ENCODE results near the gene GRAMD1A. TPM values are rescaled to one million over a fixed set of nuclear protein-coding genes. Genes with fewer than 3 reads are reported as not detected.

GRAMD1A gene
- total RNA-seq, 1 experiment from 2014 or later: 75.4 TPM

DNA sequence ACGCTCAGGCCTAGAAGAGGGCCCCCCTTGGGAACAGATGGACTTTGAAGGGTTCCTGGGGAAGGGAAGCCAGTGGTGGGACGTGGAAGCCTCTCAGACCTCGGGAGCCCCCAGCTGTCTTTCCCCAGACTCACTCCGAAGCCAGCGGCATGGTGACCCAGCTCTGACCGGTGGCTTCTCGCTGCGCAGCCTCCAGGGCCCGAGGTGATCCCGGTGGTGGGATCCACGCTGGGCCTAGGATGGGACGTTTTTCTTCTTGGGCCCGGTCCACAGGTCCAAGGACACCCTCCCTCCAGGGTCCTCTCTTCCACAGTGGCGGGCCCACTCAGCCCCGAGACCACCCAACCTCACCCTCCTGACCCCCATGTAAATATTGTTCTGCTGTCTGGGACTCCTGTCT is 66.0 kb downstream of the GRAMD1A start:
- Histone ChIP-seq H3K4me1 (ENCODE audit: control insufficient read depth in 1 of 2, insufficient read depth in 2 of 2, low read length in 2 of 2) (peaks cover 10 to 28% of the 10 kb centered on the region in 2 experiments; a peak in 3 of 4 replicates), H4K20me1 (ENCODE audit: insufficient read depth) (no peaks in the 10 kb centered on the region), H3K4me3 (replicated peaks in 1 of 2; ENCODE audit: low read depth in 1 of 2, low read length in 2 of 2) (no peak overlapping the region), H3K9ac (ENCODE audit: low read length) (no peak overlapping the region), H3K27ac (ENCODE audit: low read depth, low read length) (no peak overlapping the region), H3K36me3 (ENCODE audit: control insufficient read depth in 1 of 2, insufficient read depth in 2 of 2, low read length in 2 of 2) (no peaks in the 10 kb centered on the region), H3K27me3 (ENCODE audit: insufficient read depth, low read length) (no peaks in the 10 kb centered on the region), H2AFZ (ENCODE audit: low read depth, low read length, poor library complexity, severe bottlenecking) (peak overlapping the region; percentile 12), H3K9me2 (ENCODE audit: insufficient read depth) (no peaks in the 10 kb centered on the region), H3K79me2 (ENCODE audit: insufficient read depth, low read length) (no peaks in the 10 kb centered on the region), H3K9me3 (ENCODE audit: control insufficient read depth in 1 of 2, insufficient read depth in 1 of 2, low read depth in 1 of 2, low read length in 2 of 2) (peaks cover 0 to 5% of the 10 kb centered on the region in 2 experiments; a peak in 1 of 4 replicates), H3K4me2 (ENCODE audit: low read length) (peak overlapping the region; percentile 43; the same call in 1 of the 2 replicates)
- ChIA-PET POLR2A (interaction anchor here (1.0 kb wide), 1 partner anchor 11 kb away, joined by 5 read pairs; no protein-coding TSS in a partner anchor), CTCF (interaction anchor here (0.8 to 3.0 kb wide), 12 partner anchors 8 to 204 kb away, joined by 3 to 46 read pairs (median 7); partner anchors contain the start of genes FXYD3 and LGI4), RAD21 (ENCODE audit: low non-redundant PET in 1 of 2, low total read pairs in 2 of 2, uncharacterized antibody in 2 of 2, unreplicated experiment in 2 of 2) (interaction anchor here (2.3 to 2.4 kb wide), 2 partner anchors 75 to 76 kb away, joined by 24 to 25 read pairs; no protein-coding TSS in a partner anchor)
- DNase-seq (ENCODE audit: low read depth, low spot score): no peak
- BruUV-seq (replicated peaks): no TSS peak
- intact Hi-C loops (cut with micrococcal nuclease): loop anchor here (5.0 kb wide), 1 partner anchor 181 kb away; the partner anchor contains the start of gene LSR
- no peak for ATAC-seq
- TF ChIP-seq EZH2 (IDR thresholded peaks at IDR 0.05) (no peak), JUND (IDR thresholded peaks at IDR 0.05) (no peak), CEBPB (IDR thresholded peaks at IDR 0.05; ENCODE audit: low read depth) (no peak), ZFX (IDR thresholded peaks at IDR 0.05) (no peak), EZH2phosphoT487 (IDR thresholded peaks at IDR 0.05; ENCODE audit: borderline replicate concordance) (no peak), POLR2AphosphoS5 (IDR thresholded peaks at IDR 0.05; ENCODE audit: low read depth, low read length) (no peak)
- TF ChIP-seq, protein P1, sequence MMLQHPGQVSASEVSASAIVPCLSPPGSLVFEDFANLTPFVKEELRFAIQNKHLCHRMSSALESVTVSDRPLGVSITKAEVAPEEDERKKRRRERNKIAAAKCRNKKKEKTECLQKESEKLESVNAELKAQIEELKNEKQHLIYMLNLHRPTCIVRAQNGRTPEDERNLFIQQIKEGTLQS (IDR thresholded peaks at IDR 0.05): no peak
- TF ChIP-seq, protein P2, sequence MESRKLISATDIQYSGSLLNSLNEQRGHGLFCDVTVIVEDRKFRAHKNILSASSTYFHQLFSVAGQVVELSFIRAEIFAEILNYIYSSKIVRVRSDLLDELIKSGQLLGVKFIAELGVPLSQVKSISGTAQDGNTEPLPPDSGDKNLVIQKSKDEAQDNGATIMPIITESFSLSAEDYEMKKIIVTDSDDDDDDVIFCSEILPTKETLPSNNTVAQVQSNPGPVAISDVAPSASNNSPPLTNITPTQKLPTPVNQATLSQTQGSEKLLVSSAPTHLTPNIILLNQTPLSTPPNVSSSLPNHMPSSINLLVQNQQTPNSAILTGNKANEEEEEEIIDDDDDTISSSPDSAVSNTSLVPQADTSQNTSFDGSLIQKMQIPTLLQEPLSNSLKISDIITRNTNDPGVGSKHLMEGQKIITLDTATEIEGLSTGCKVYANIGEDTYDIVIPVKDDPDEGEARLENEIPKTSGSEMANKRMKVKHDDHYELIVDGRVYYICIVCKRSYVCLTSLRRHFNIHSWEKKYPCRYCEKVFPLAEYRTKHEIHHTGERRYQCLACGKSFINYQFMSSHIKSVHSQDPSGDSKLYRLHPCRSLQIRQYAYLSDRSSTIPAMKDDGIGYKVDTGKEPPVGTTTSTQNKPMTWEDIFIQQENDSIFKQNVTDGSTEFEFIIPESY (IDR thresholded peaks at IDR 0.05; ENCODE audit: extremely low read depth, insufficient replicate concordance, low read length): no peak
